Keratinocyte (primary cell): Measurements from ENCODE around the gene BCL11B.

Experiments used
- EZH2 ChIP-seq: IDR thresholded peaks from one replicate; pipeline ENCODE4 v1.6.1; 2012; ENCODE audit warnings: inconsistent platforms, mild to moderate bottlenecking, low read length, moderate library complexity
- TF ChIP-seq, protein P1 (sequence below), 3 experiments: IDR thresholded peaks in 1 of 3; conservative IDR thresholded peaks in 1 of 3; optimal IDR thresholded peaks in 1 of 3; 2 replicates in 2 of 3; 3 replicates in 1 of 3; pipeline versions ENCODE3 to v1.5.1; 2011; ENCODE audit warnings: low read length in 3 of 3, mild to moderate bottlenecking in 3 of 3, moderate library complexity in 2 of 3, control low read depth in 1 of 3, inconsistent platforms in 1 of 3; ENCODE audit not compliant: insufficient read depth in 2 of 3; ENCODE audit errors: extremely low read depth in 1 of 3

- TF ChIP-seq, protein P1, sequence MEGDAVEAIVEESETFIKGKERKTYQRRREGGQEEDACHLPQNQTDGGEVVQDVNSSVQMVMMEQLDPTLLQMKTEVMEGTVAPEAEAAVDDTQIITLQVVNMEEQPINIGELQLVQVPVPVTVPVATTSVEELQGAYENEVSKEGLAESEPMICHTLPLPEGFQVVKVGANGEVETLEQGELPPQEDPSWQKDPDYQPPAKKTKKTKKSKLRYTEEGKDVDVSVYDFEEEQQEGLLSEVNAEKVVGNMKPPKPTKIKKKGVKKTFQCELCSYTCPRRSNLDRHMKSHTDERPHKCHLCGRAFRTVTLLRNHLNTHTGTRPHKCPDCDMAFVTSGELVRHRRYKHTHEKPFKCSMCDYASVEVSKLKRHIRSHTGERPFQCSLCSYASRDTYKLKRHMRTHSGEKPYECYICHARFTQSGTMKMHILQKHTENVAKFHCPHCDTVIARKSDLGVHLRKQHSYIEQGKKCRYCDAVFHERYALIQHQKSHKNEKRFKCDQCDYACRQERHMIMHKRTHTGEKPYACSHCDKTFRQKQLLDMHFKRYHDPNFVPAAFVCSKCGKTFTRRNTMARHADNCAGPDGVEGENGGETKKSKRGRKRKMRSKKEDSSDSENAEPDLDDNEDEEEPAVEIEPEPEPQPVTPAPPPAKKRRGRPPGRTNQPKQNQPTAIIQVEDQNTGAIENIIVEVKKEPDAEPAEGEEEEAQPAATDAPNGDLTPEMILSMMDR (optimal IDR thresholded peaks at IDR 0.05 in 1 of 3, IDR thresholded peaks at IDR 0.05 in 1 of 3, conservative IDR thresholded peaks at IDR 0.05 in 1 of 3; ENCODE audit: extremely low read depth in 1 of 3, insufficient read depth in 2 of 3, low read length in 3 of 3), result no peak
- TF ChIP-seq EZH2, result no peak
These were observed 12.9 kb downstream of the BCL11B start for GRCh38 chr14:99258876-99259726.
